Measurements from ENCODE around the gene ZNF22.

ZNF22 gene

DNA sequence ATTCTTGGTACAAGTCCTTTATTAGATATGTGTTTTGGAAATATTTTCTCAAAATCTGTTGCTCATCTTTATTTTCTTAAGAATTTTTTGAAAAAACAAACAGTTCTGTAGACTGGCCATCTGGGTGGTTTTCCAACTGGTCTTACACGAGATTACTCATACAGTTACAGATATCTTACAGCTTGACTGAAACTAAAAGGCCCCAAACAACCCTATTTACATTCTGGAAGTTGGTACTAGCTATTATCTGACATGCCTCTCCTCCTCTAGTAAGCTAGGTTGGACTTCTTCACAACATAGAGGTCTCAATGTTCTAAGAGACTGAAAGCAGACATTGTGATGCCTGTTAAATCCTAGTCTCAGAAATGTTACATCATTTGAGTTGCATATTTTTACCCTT is 52.0 kb downstream of the ZNF22 start:
- TF ChIP-seq, protein P1, sequence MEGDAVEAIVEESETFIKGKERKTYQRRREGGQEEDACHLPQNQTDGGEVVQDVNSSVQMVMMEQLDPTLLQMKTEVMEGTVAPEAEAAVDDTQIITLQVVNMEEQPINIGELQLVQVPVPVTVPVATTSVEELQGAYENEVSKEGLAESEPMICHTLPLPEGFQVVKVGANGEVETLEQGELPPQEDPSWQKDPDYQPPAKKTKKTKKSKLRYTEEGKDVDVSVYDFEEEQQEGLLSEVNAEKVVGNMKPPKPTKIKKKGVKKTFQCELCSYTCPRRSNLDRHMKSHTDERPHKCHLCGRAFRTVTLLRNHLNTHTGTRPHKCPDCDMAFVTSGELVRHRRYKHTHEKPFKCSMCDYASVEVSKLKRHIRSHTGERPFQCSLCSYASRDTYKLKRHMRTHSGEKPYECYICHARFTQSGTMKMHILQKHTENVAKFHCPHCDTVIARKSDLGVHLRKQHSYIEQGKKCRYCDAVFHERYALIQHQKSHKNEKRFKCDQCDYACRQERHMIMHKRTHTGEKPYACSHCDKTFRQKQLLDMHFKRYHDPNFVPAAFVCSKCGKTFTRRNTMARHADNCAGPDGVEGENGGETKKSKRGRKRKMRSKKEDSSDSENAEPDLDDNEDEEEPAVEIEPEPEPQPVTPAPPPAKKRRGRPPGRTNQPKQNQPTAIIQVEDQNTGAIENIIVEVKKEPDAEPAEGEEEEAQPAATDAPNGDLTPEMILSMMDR (IDR thresholded peaks at IDR 0.05; ENCODE audit: insufficient read depth, low read depth, low read length, missing control alignments), result no peak
- DNase-seq (ENCODE audit: low read depth), result no peak
- no peak overlapping the region for H3K4me3 ChIP-seq (ENCODE audit: low read length)

DNA sequence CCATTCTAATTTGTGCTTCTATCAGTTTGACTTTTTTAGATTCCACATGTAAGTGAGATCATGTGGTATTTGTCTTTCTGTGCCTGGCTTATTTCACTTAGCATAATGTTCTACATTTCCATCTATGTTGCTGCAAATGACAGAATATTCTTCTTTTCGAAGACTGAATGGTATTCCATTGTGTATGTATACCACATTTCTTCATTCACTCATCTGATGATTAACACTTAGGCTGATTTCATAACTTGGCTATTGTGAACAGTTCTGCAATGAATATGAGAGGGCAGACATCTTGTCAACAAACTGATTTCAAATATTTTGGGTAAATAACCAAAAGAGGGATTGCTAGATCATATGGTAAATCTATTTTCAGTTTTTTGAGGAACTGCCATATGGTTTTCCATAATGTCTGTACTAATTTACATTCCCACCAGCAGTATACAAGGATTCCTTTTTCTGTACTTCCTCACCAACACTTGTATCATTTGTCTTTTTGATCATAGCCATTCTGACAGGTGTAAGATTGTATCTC is 52.9 kb downstream of the ZNF22 start:
- peak; percentile 42 for DNase-seq (ENCODE audit: low read depth)
- TF ChIP-seq, protein P1 (IDR thresholded peaks at IDR 0.05; ENCODE audit: insufficient read depth, low read depth, low read length, missing control alignments), result no peak
- no peak overlapping the region for H3K4me3 ChIP-seq (ENCODE audit: low read length)

All from epithelial cell of esophagus (primary cell).